ENCODE results near the gene SLAMF1. TPM values are rescaled to one million over a fixed set of nuclear protein-coding genes. Genes with fewer than 3 reads are reported as not detected.

SLAMF1 gene
- total and polyA plus RNA-seq, 9 of the 15 experiments (the other 6 are each of a cell fraction or from before 2014, with no cell fraction given), result 0.04 to 0.17 (median 0.11) TPM; not detected in 4

DNA sequence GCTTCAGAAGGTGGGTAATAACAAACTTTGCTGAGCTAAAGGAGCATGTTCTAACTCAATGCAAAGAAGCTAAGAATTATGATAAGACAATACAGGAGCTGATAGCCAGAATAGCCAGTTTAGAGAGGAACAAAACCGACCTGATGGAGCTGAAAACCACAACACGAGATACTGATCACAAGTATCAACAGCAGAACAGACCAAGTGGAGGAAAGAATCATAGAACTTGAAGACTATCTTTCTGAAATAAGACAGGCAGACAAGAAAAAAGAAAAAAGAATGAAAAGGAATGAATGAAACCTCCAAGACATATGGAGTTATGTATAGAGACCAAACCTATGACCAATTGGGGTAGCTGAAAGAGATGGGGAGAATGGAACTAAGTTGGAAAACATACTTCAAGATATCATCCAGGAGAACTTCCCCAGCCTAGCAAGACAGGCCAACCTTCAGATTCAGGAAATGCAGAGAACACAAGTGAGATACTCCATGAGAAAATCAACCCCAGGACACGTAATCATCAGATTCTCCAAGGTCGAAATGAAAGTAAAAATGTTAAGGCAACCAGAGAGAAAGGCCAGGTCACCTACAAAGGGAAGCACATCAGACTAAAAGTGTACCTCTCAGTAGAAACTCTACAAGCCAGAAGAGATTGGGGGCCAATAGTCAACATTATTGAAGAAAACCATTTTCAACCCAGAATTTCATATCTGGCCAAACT, 88.0 kb downstream of the SLAMF1 start (continued):
- TF ChIP-seq, protein P1, sequence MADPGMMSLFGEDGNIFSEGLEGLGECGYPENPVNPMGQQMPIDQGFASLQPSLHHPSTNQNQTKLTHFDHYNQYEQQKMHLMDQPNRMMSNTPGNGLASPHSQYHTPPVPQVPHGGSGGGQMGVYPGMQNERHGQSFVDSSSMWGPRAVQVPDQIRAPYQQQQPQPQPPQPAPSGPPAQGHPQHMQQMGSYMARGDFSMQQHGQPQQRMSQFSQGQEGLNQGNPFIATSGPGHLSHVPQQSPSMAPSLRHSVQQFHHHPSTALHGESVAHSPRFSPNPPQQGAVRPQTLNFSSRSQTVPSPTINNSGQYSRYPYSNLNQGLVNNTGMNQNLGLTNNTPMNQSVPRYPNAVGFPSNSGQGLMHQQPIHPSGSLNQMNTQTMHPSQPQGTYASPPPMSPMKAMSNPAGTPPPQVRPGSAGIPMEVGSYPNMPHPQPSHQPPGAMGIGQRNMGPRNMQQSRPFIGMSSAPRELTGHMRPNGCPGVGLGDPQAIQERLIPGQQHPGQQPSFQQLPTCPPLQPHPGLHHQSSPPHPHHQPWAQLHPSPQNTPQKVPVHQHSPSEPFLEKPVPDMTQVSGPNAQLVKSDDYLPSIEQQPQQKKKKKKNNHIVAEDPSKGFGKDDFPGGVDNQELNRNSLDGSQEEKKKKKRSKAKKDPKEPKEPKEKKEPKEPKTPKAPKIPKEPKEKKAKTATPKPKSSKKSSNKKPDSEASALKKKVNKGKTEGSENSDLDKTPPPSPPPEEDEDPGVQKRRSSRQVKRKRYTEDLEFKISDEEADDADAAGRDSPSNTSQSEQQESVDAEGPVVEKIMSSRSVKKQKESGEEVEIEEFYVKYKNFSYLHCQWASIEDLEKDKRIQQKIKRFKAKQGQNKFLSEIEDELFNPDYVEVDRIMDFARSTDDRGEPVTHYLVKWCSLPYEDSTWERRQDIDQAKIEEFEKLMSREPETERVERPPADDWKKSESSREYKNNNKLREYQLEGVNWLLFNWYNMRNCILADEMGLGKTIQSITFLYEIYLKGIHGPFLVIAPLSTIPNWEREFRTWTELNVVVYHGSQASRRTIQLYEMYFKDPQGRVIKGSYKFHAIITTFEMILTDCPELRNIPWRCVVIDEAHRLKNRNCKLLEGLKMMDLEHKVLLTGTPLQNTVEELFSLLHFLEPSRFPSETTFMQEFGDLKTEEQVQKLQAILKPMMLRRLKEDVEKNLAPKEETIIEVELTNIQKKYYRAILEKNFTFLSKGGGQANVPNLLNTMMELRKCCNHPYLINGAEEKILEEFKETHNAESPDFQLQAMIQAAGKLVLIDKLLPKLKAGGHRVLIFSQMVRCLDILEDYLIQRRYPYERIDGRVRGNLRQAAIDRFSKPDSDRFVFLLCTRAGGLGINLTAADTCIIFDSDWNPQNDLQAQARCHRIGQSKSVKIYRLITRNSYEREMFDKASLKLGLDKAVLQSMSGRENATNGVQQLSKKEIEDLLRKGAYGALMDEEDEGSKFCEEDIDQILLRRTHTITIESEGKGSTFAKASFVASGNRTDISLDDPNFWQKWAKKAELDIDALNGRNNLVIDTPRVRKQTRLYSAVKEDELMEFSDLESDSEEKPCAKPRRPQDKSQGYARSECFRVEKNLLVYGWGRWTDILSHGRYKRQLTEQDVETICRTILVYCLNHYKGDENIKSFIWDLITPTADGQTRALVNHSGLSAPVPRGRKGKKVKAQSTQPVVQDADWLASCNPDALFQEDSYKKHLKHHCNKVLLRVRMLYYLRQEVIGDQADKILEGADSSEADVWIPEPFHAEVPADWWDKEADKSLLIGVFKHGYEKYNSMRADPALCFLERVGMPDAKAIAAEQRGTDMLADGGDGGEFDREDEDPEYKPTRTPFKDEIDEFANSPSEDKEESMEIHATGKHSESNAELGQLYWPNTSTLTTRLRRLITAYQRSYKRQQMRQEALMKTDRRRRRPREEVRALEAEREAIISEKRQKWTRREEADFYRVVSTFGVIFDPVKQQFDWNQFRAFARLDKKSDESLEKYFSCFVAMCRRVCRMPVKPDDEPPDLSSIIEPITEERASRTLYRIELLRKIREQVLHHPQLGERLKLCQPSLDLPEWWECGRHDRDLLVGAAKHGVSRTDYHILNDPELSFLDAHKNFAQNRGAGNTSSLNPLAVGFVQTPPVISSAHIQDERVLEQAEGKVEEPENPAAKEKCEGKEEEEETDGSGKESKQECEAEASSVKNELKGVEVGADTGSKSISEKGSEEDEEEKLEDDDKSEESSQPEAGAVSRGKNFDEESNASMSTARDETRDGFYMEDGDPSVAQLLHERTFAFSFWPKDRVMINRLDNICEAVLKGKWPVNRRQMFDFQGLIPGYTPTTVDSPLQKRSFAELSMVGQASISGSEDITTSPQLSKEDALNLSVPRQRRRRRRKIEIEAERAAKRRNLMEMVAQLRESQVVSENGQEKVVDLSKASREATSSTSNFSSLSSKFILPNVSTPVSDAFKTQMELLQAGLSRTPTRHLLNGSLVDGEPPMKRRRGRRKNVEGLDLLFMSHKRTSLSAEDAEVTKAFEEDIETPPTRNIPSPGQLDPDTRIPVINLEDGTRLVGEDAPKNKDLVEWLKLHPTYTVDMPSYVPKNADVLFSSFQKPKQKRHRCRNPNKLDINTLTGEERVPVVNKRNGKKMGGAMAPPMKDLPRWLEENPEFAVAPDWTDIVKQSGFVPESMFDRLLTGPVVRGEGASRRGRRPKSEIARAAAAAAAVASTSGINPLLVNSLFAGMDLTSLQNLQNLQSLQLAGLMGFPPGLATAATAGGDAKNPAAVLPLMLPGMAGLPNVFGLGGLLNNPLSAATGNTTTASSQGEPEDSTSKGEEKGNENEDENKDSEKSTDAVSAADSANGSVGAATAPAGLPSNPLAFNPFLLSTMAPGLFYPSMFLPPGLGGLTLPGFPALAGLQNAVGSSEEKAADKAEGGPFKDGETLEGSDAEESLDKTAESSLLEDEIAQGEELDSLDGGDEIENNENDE (IDR thresholded peaks at IDR 0.05; ENCODE audit: low read depth, low read length), result no peak
- TF ChIP-seq ZNF354B (CRISPR knock-in tag; IDR thresholded peaks at IDR 0.05), result no peak
- TF ChIP-seq RAD51 (IDR thresholded peaks at IDR 0.05; ENCODE audit: borderline replicate concordance, low read depth), result no peak
- TF ChIP-seq EZH2 (IDR thresholded peaks at IDR 0.05; ENCODE audit: borderline replicate concordance, low read depth, low read length), result no peak
- TF ChIP-seq ZBTB8A (IDR thresholded peaks at IDR 0.05; ENCODE audit: partially characterized antibody), result no peak
- no peak for TF ChIP-seq TAF9B (IDR thresholded peaks at IDR 0.05; ENCODE audit: partially characterized antibody)
- TF ChIP-seq, protein P2, sequence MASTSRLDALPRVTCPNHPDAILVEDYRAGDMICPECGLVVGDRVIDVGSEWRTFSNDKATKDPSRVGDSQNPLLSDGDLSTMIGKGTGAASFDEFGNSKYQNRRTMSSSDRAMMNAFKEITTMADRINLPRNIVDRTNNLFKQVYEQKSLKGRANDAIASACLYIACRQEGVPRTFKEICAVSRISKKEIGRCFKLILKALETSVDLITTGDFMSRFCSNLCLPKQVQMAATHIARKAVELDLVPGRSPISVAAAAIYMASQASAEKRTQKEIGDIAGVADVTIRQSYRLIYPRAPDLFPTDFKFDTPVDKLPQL (IDR thresholded peaks at IDR 0.05; ENCODE audit: extremely low read depth, insufficient read length), result no peak
- TF ChIP-seq RBM22 (IDR thresholded peaks at IDR 0.05; ENCODE audit: low read depth, low read length, poor library complexity, severe bottlenecking), result no peak
- TF ChIP-seq ZNF263 (CRISPR knock-in tag; IDR thresholded peaks at IDR 0.05; ENCODE audit: borderline replicate concordance), result no peak
- no peak for TF ChIP-seq ZBTB7A (IDR thresholded peaks at IDR 0.05; ENCODE audit: borderline replicate concordance, control insufficient read depth, low read depth, low read length)
- no peak for TF ChIP-seq ASH1L (IDR thresholded peaks at IDR 0.05; ENCODE audit: borderline replicate concordance, low read depth, partially characterized antibody)
- TF ChIP-seq MCM3 (IDR thresholded peaks at IDR 0.05), result no peak
- TF ChIP-seq SUPT5H (IDR thresholded peaks at IDR 0.05), result no peak
- no peak for TF ChIP-seq SP2 (IDR thresholded peaks at IDR 0.05; ENCODE audit: extremely low read depth, low read depth, low read length, poor library complexity, severe bottlenecking)
- TF ChIP-seq, protein P3, sequence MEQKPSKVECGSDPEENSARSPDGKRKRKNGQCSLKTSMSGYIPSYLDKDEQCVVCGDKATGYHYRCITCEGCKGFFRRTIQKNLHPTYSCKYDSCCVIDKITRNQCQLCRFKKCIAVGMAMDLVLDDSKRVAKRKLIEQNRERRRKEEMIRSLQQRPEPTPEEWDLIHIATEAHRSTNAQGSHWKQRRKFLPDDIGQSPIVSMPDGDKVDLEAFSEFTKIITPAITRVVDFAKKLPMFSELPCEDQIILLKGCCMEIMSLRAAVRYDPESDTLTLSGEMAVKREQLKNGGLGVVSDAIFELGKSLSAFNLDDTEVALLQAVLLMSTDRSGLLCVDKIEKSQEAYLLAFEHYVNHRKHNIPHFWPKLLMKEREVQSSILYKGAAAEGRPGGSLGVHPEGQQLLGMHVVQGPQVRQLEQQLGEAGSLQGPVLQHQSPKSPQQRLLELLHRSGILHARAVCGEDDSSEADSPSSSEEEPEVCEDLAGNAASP (IDR thresholded peaks at IDR 0.05), result no peak
